ENCODE results near the gene RNF10. TPM values are rescaled to one million over a fixed set of nuclear protein-coding genes. Genes with fewer than 3 reads are reported as not detected.
"Not testable (repeated sequence)": the region's sequence is repeated elsewhere in the genome, so short reads cannot be mapped to it uniquely, and the experiment has no call there.

The RNF10 gene
- total RNA-seq, 1 donor from 2014 or later = 160 TPM

DNA sequence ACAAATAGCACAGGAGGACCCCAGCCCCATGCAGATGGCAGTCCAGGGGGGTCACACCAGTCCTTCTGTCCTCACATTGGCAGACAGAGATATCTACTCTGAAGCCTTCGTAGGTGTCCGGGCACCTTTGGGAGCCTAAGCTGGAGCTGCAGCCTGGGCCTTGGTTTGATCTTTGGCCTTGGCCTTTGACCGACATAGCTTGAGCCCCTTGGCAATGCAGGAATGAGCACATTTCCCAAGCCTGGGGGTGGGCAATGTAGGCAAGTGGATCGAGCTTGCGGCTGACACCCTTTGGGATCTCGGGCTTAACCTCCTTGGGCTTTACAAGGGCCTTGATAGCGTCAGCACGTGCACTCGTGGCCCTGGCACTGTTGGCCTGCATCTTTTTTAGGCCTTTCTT, 11.6 kb upstream of the RNF10 start:
- Mint-ChIP-seq H3K9me3 (no peaks in the 10 kb centered on the region), H3K27me3 (ENCODE audit: low read depth) (no peaks in the 10 kb centered on the region), H3K27ac (no peak overlapping the region), H3K36me3 (peaks cover 12% of the 10 kb centered on the region), H3K4me3 (no peak overlapping the region), H3K4me1 (no peaks in the 10 kb centered on the region)
- TF ChIP-seq, protein P1, sequence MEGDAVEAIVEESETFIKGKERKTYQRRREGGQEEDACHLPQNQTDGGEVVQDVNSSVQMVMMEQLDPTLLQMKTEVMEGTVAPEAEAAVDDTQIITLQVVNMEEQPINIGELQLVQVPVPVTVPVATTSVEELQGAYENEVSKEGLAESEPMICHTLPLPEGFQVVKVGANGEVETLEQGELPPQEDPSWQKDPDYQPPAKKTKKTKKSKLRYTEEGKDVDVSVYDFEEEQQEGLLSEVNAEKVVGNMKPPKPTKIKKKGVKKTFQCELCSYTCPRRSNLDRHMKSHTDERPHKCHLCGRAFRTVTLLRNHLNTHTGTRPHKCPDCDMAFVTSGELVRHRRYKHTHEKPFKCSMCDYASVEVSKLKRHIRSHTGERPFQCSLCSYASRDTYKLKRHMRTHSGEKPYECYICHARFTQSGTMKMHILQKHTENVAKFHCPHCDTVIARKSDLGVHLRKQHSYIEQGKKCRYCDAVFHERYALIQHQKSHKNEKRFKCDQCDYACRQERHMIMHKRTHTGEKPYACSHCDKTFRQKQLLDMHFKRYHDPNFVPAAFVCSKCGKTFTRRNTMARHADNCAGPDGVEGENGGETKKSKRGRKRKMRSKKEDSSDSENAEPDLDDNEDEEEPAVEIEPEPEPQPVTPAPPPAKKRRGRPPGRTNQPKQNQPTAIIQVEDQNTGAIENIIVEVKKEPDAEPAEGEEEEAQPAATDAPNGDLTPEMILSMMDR (IDR thresholded peaks at IDR 0.05; ENCODE audit: unreplicated experiment) = no peak
- no peak for DNase-seq (ENCODE audit: low spot score in 2 of 2, unreplicated experiment in 2 of 2)

DNA sequence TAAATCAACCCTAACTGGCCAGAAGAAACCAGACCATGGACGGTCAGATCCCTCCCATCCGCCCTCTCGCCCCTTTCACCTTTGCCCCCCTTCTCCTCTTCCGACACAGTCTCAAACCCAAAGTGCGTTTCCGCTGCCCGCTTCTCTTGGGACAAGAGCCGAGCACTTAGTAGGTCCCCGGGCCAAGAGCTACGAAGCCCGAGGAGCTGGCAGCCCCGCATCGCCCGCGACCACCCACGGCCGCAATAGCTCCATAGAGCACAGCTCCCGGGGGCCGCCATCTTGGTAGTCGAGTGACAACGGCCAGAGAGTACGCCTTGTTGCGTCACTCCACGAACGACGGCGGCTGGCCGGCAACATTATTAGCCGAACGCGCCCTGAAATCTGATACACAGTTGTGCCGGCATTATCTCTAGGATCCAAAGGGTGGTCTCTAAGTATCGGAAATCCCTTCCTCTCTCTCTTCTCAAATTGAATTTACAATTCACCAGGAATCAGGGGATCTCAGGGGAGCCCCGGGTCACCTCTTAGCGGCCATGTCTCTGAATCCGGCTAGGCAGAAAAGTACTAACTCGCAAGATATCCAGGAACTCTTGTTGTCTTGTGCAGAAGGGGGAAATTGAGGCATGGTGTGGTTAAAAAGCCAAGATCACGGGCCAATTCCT, 5.2 kb upstream of the RNF10 start, which contains the start of gene COQ5:
Gene COQ5, minus strand, starts transcription at position 298 of the 665 bp plus-strand sequence. Its CDS starts 17 bp downstream, at position 281.
- peak within 1 kb of the TSS; percentile 100 for H3K27ac Mint-ChIP-seq
- no peaks in the 10 kb centered on the region for H3K9me3 Mint-ChIP-seq
- TF ChIP-seq, protein P1 (IDR thresholded peaks at IDR 0.05; ENCODE audit: unreplicated experiment) = no peak
- peak within 1 kb of the TSS; percentile 100 for H3K4me3 Mint-ChIP-seq
- peaks cover 12% of the 10 kb centered on the region for H3K4me1 Mint-ChIP-seq
- peak; percentile 71 to 86 for DNase-seq (ENCODE audit: low spot score in 2 of 2, unreplicated experiment in 2 of 2)
- peaks cover 2% of the 10 kb centered on the region for H3K36me3 Mint-ChIP-seq
- H3K27me3 Mint-ChIP-seq (ENCODE audit: low read depth) = no peaks in the 10 kb centered on the region

DNA sequence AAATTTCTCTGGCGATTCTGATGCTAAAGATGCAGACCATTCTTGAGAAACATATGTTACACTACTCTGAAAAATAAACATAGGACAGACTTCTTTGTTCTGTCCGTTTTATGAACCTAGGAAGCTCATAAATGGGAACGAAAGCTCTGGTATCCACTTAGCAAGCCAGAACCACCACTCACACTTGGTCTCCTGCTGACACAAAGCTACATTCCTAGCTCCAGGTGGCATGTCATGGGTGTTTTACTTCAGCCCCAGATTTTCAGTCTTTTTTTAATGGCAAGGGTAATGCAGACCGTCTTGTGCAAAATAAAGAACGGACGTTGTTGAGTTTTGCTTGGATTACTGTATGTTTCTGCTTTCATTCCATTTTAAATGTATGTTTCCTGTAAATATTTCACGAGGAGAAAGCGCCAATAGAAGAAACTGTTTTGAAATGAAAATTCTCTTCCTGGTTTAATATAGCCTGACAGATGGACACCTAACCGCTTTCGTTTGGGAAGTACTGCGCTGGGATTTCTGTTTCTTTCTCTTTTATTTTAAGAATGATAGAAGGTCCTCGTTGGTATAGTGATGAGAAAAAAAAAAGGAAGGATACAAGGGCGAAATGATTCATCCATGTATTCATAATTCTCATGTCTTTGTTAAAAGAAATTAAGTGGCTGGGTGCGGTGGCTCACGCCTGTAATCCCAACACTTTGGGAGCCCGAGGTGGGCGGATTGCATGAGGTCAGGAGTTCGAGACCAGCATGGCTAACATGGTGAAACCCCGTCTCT, 4.3 kb upstream of the RNF10 start:
- TF ChIP-seq, protein P1 (IDR thresholded peaks at IDR 0.05; ENCODE audit: unreplicated experiment) = no peak
- Mint-ChIP-seq H3K4me3 (peak overlapping the region; percentile 100), H3K9me3 (no peaks in the 10 kb centered on the region), H3K27me3 (ENCODE audit: low read depth) (no peaks in the 10 kb centered on the region), H3K4me1 (peaks cover 12% of the 10 kb centered on the region), H3K36me3 (no peaks in the 10 kb centered on the region), H3K27ac (peak overlapping the region; percentile 100)
- no peak for DNase-seq (ENCODE audit: low spot score in 2 of 2, unreplicated experiment in 2 of 2)

DNA sequence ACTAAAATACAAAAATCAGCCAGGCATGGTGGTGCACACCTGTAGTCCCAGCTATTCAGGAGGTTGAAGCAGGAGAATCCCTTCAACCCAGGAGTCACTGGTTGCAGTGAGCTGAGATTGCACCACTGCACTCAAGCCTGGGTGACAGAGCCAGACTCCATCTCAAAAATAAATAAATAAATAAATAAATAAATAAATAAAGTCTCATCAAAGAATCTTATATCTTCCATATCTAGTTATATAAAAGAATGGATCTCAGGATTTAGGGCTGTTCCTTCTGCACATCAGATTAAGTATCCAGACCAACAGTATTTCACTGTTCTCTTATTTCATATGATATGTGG, 3.8 kb upstream of the RNF10 start:
- not testable (repeated sequence) for H3K9me3 Mint-ChIP-seq; DNase-seq (ENCODE audit: low spot score in 2 of 2, unreplicated experiment in 2 of 2); H3K4me3 Mint-ChIP-seq; H3K27ac Mint-ChIP-seq; H3K36me3 Mint-ChIP-seq; H3K27me3 Mint-ChIP-seq (ENCODE audit: low read depth)
- peaks cover 15% of the 10 kb centered on the region for H3K4me1 Mint-ChIP-seq

DNA sequence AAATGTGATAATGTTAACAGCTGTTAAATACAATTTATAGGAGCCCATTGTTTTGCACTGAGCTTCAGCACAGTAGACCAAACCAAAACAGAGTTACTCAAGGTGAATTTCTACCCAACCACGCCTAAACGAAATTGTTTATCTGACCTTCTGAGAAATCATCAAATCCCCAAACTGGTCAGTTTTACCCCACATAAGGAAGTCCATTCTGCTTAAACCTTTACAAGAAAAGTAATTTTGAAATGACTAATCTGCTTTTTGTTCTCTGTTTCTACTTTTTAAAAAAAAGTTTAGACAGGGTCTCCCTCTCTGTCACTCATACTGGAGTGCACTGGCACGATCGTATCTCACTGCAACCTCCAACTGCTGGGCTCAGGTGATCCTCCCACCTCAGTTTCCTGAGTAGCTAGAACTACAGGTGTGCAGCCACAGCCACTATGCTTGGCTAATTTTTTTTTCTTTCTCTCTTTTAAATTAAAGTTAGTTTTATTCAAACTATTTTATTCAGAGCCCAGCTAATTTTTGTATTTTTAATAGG, 1.4 kb upstream of the RNF10 start:
- no peaks in the 10 kb centered on the region for H3K27me3 Mint-ChIP-seq (ENCODE audit: low read depth)

More for the DNA sequence above, 1.4 kb upstream of the RNF10 start:
- Mint-ChIP-seq H3K4me3 (no peak overlapping the region), H3K9me3 (no peaks in the 10 kb centered on the region), H3K4me1 (peaks cover 36% of the 10 kb centered on the region), H3K36me3 (no peaks in the 10 kb centered on the region), H3K27ac (no peak overlapping the region)
- no peak for DNase-seq (ENCODE audit: low spot score in 2 of 2, unreplicated experiment in 2 of 2)
- TF ChIP-seq, protein P1 (IDR thresholded peaks at IDR 0.05; ENCODE audit: unreplicated experiment) = no peak
